Trophoblast cell (in vitro differentiated cells and primary cell): Measurements from ENCODE around the gene B9D1.

Experiments
- DNase-seq, 2 donors: peaks; one replicate each; pipeline ENCODE4 v3.0.0-alpha.2; 2016
- H2AFZ ChIP-seq: 2 replicates; pipeline ENCODE4 v1.6.1; 2013; ENCODE audit warnings: low read length, moderate library complexity, mild to moderate bottlenecking; ENCODE audit not compliant: insufficient read depth, poor library complexity
- H2AK5ac ChIP-seq: 2 replicates; pipeline ENCODE4 v1.6.1; 2013; ENCODE audit warnings: mild to moderate bottlenecking, low read length
- H2BK120ac ChIP-seq: 2 replicates; pipeline ENCODE4 v1.6.1; 2013; ENCODE audit warnings: low read length, mild to moderate bottlenecking, moderate library complexity; ENCODE audit not compliant: insufficient read depth, poor library complexity
- H2BK12ac ChIP-seq: 2 replicates; pipeline ENCODE4 v1.6.1; 2013; ENCODE audit warnings: mild to moderate bottlenecking, low read length, moderate library complexity
- H2BK5ac ChIP-seq: 2 replicates; pipeline ENCODE4 v1.6.1; 2013; ENCODE audit warnings: low read length, low read depth, moderate library complexity, mild to moderate bottlenecking; ENCODE audit not compliant: poor library complexity
- H3K14ac ChIP-seq: 2 replicates; pipeline ENCODE4 v1.6.1; 2013; ENCODE audit warnings: mild to moderate bottlenecking, low read length
- H3K18ac ChIP-seq: 2 replicates; pipeline ENCODE4 v1.6.1; 2013; ENCODE audit warnings: mild to moderate bottlenecking, low read length
- H3K23ac ChIP-seq: 2 replicates; pipeline ENCODE4 v1.6.1; 2013; ENCODE audit warnings: low read length
- H3K27ac ChIP-seq: 2 replicates; pipeline ENCODE4 v1.5.1; 2013; ENCODE audit warnings: low read depth, mild to moderate bottlenecking, inconsistent platforms, low read length, moderate library complexity
- H3K27me3 ChIP-seq: 2 replicates; pipeline ENCODE4 v1.6.1; 2013; ENCODE audit warnings: inconsistent platforms, mild to moderate bottlenecking, low read length, moderate library complexity; ENCODE audit not compliant: insufficient read depth
- H3K36me3 ChIP-seq, 2 experiments: 1 replicate in 1 of 2; 2 replicates in 1 of 2; pipeline ENCODE4 v1.6.1; 2013; ENCODE audit warnings: low read length in 2 of 2, mild to moderate bottlenecking in 2 of 2, moderate library complexity in 1 of 2; ENCODE audit not compliant: insufficient read depth in 2 of 2, control insufficient read depth in 1 of 2
- H3K4ac ChIP-seq: 2 replicates; pipeline ENCODE4 v1.6.1; 2013; ENCODE audit warnings: low read depth, mild to moderate bottlenecking, low read length, moderate library complexity
- H3K4me1 ChIP-seq, 2 experiments: 1 replicate in 1 of 2; 2 replicates in 1 of 2; pipeline ENCODE4 v1.6.1; 2013; ENCODE audit warnings: low read length in 2 of 2, mild to moderate bottlenecking in 2 of 2, moderate library complexity in 1 of 2; ENCODE audit not compliant: insufficient read depth in 2 of 2, control insufficient read depth in 1 of 2
- H3K4me2 ChIP-seq: 2 replicates; pipeline ENCODE4 v1.6.1; 2013; ENCODE audit warnings: inconsistent platforms, mild to moderate bottlenecking, low read length, moderate library complexity
- H3K4me3 ChIP-seq: 2 replicates; pipeline ENCODE4 v1.5.1; 2013; ENCODE audit warnings: mild to moderate bottlenecking, low read depth, low read length, inconsistent platforms
- H3K79me1 ChIP-seq: one replicate; pipeline ENCODE4 v1.6.1; 2013; ENCODE audit warnings: low read length
- H3K79me2 ChIP-seq: 2 replicates; pipeline ENCODE4 v1.6.1; 2013; ENCODE audit warnings: low read length, mild to moderate bottlenecking; ENCODE audit not compliant: control insufficient read depth, insufficient read depth, poor library complexity
- H3K9ac ChIP-seq: 2 replicates; pipeline ENCODE4 v1.6.1; 2013; ENCODE audit warnings: mild to moderate bottlenecking, low read length
- H3K9me3 ChIP-seq: 2 replicates; pipeline ENCODE4 v1.6.1; 2013; ENCODE audit warnings: low read depth, mild to moderate bottlenecking, control low read depth, inconsistent platforms, low read length; ENCODE audit not compliant: insufficient read depth
- H4K12ac ChIP-seq: 2 replicates; pipeline ENCODE4 v1.6.1; 2013; ENCODE audit warnings: low read depth, mild to moderate bottlenecking, low read length, moderate library complexity
- H4K8ac ChIP-seq: 2 replicates; pipeline ENCODE4 v1.6.1; 2013; ENCODE audit warnings: low read depth, mild to moderate bottlenecking, low read length, moderate library complexity
- H4K91ac ChIP-seq: one replicate; pipeline ENCODE4 v1.6.1; 2013; ENCODE audit warnings: low read depth, mild to moderate bottlenecking, low read length, moderate library complexity
- WGBS: extraction: QIAGEN DNeasy Blood & Tissue Kit; methylation state at CpG from one replicate; pipeline ENCODE4 v1.1.7; 2013; ENCODE audit warnings: missing lambda C conversion rate; ENCODE audit not compliant: insufficient read length, insufficient coverage; ENCODE audit errors: extremely low coverage; 5-methylcytosine and 5-hydroxymethylcytosine counted together

Gene B9D1

GRCh38 chr17:19372866-19373504, 10.5 kb upstream of the B9D1 start:
- H4K8ac ChIP-seq, result no peak overlapping the region
- H2AFZ ChIP-seq, result no peak overlapping the region
- H3K9me3 ChIP-seq, result peaks cover 4% of the 10 kb centered on the region
- H3K27me3 ChIP-seq, result no peaks in the 10 kb centered on the region
- no peak overlapping the region for H3K9ac ChIP-seq
- WGBS, result no CpG with 5 or more reads among the region's 8 CpGs
- H3K27ac ChIP-seq, result no peak overlapping the region
- H3K18ac ChIP-seq, result no peak overlapping the region
- H4K91ac ChIP-seq, result no peak overlapping the region
- peaks cover 2% of the 10 kb centered on the region for H3K79me2 ChIP-seq
- H3K4me2 ChIP-seq, result no peak overlapping the region
- no peaks in the 10 kb centered on the region for H3K36me3 ChIP-seq
- H3K79me1 ChIP-seq, result peaks cover 6% of the 10 kb centered on the region
- H3K4ac ChIP-seq, result no peak overlapping the region
- no peak for DNase-seq
- H3K4me3 ChIP-seq, result no peak overlapping the region
- H2AK5ac ChIP-seq, result no peak overlapping the region
- H2BK5ac ChIP-seq, result no peak overlapping the region
- H3K4me1 ChIP-seq, result peaks cover 0 to 6% of the 10 kb centered on the region in 2 experiments
- no peak overlapping the region for H2BK120ac ChIP-seq
- no peak overlapping the region for H4K12ac ChIP-seq
- no peak overlapping the region for H3K14ac ChIP-seq
- no peak overlapping the region for H2BK12ac ChIP-seq
- no peak overlapping the region for H3K23ac ChIP-seq

- no peaks in the 10 kb centered on the region for H3K27me3 ChIP-seq
- no peaks in the 10 kb centered on the region for H3K36me3 ChIP-seq
- no peak overlapping the region for H4K12ac ChIP-seq
- no peak overlapping the region for H2AFZ ChIP-seq
- H2BK12ac ChIP-seq, result no peak overlapping the region
- H3K23ac ChIP-seq, result no peak overlapping the region
- no peak overlapping the region for H3K9ac ChIP-seq
- H3K4ac ChIP-seq, result no peak overlapping the region
- H3K18ac ChIP-seq, result no peak overlapping the region
- H3K4me3 ChIP-seq, result no peak overlapping the region
- no peak overlapping the region for H2BK5ac ChIP-seq
- no peak overlapping the region for H3K14ac ChIP-seq
- H3K9me3 ChIP-seq, result peaks cover 4% of the 10 kb centered on the region
- H4K91ac ChIP-seq, result no peak overlapping the region
- no peak overlapping the region for H4K8ac ChIP-seq
- no peak overlapping the region for H3K4me2 ChIP-seq
- H3K79me2 ChIP-seq, result peaks cover under 1% of the 10 kb centered on the region
- H3K4me1 ChIP-seq, result peaks cover 0 to 6% of the 10 kb centered on the region in 2 experiments
- no peak for DNase-seq
- no peak overlapping the region for H2BK120ac ChIP-seq
- peaks cover under 1% of the 10 kb centered on the region for H3K79me1 ChIP-seq
- WGBS, result no CpG with 5 or more reads among the region's 12 CpGs
- no peak overlapping the region for H2AK5ac ChIP-seq
- no peak overlapping the region for H3K27ac ChIP-seq
Measured at GRCh38 chr17:19372439-19372838, 9.9 kb upstream of the B9D1 start.

GRCh38 chr17:19372011-19372370, 9.5 kb upstream of the B9D1 start:
- no peak overlapping the region for H2AK5ac ChIP-seq
- H3K9me3 ChIP-seq, result peaks cover 4% of the 10 kb centered on the region
- no peak overlapping the region for H4K91ac ChIP-seq
- no peak overlapping the region for H3K9ac ChIP-seq
- no peaks in the 10 kb centered on the region for H3K27me3 ChIP-seq
- H3K14ac ChIP-seq, result no peak overlapping the region
- no peak overlapping the region for H2BK5ac ChIP-seq
- H3K4me3 ChIP-seq, result no peak overlapping the region
- H3K36me3 ChIP-seq, result no peaks in the 10 kb centered on the region
- no peaks in the 10 kb centered on the region for H3K79me2 ChIP-seq
- peaks cover 0 to 6% of the 10 kb centered on the region in 2 experiments for H3K4me1 ChIP-seq
- H2AFZ ChIP-seq, result no peak overlapping the region
- H3K23ac ChIP-seq, result no peak overlapping the region
- no peak for DNase-seq
- no peak overlapping the region for H4K12ac ChIP-seq
- H4K8ac ChIP-seq, result no peak overlapping the region
- no peak overlapping the region for H3K4me2 ChIP-seq
- H3K18ac ChIP-seq, result no peak overlapping the region
- H3K4ac ChIP-seq, result no peak overlapping the region
- H2BK12ac ChIP-seq, result no peak overlapping the region
- H2BK120ac ChIP-seq, result no peak overlapping the region
- H3K27ac ChIP-seq, result no peak overlapping the region
- WGBS, result no CpG with 5 or more reads among the region's 9 CpGs
- no peaks in the 10 kb centered on the region for H3K79me1 ChIP-seq

GRCh38 chr17:19371259-19372010, 8.9 kb upstream of the B9D1 start:
- Histone ChIP-seq H2AK5ac (no peak overlapping the region), H3K23ac (no peak overlapping the region), H3K36me3 (no peaks in the 10 kb centered on the region)

More at GRCh38 chr17:19371259-19372010, 8.9 kb upstream of the B9D1 start:
- Histone ChIP-seq H3K27ac (no peak overlapping the region), H3K4ac (no peak overlapping the region), H2AFZ (no peak overlapping the region), H3K79me2 (no peaks in the 10 kb centered on the region), H3K4me1 (peaks cover 0 to 6% of the 10 kb centered on the region in 2 experiments), H3K4me2 (no peak overlapping the region), H2BK120ac (no peak overlapping the region), H4K8ac (no peak overlapping the region), H2BK12ac (no peak overlapping the region), H4K12ac (no peak overlapping the region), H3K9me3 (peaks cover 4% of the 10 kb centered on the region), H3K79me1 (no peaks in the 10 kb centered on the region), H3K4me3 (no peak overlapping the region), H3K27me3 (no peaks in the 10 kb centered on the region), H3K14ac (no peak overlapping the region), H4K91ac (no peak overlapping the region), H2BK5ac (no peak overlapping the region), H3K18ac (no peak overlapping the region), H3K9ac (no peak overlapping the region)
- WGBS, result no CpG with 5 or more reads among the region's 7 CpGs
- DNase-seq, result no peak
